Ishikawa (cell line): ENCODE data around the gene SEH1L.

Source experiments
- TAF1 ChIP-seq: IDR thresholded peaks from 2 replicates; pipeline ENCODE4 v1.6.1; 2012; ENCODE audit warnings: low read depth, mild to moderate bottlenecking
- TCF12 ChIP-seq: IDR thresholded peaks from 2 replicates; pipeline ENCODE4 v1.6.1; 2012; ENCODE audit warnings: low read depth
- USF1 ChIP-seq: IDR thresholded peaks from 2 replicates; pipeline ENCODE4 v1.6.1; 2012
- YY1 ChIP-seq: IDR thresholded peaks from 2 replicates; pipeline ENCODE4 v1.6.1; 2012; ENCODE audit warnings: low read depth

GRCh38 chr18:12922266-12922665, 25.5 kb upstream of the SEH1L start:
- TF ChIP-seq USF1 (no peak), TAF1 (no peak), YY1 (no peak), TCF12 (no peak)
